GM12864 (cell line): ENCODE results near the gene TTC39A.

Experiments
- DNase-seq: peaks from one replicate; pipeline ENCODE4 v3.0.0-alpha.2; 2011; ENCODE audit warnings: low read depth
- H3K4me3 ChIP-seq: 2 replicates; pipeline ENCODE4 v1.5.1; 2011; ENCODE audit warnings: mild to moderate bottlenecking, low read depth, low read length, control low read depth
- CTCF ChIP-seq: IDR thresholded peaks from 2 replicates; pipeline ENCODE4 v1.5.1; 2011; ENCODE audit warnings: low read depth, mild to moderate bottlenecking, moderate library complexity, low read length, control low read depth, inconsistent platforms; ENCODE audit errors: missing control alignments

The TTC39A gene

GRCh38 chr1:51330331-51331201, at the start of gene TTC39A:
Gene TTC39A, minus strand, starts transcription at chr1:51330562. Its CDS starts 85 bp downstream, at chr1:51330477.
- DNase-seq: no peak
- peak within 1 kb of the TSS; percentile 34 for H3K4me3 ChIP-seq
- TF ChIP-seq CTCF: no peak

GRCh38 chr1:51378871-51379270, 48.5 kb upstream of the TTC39A start:
- no peak overlapping the region for H3K4me3 ChIP-seq
- DNase-seq: no peak
- TF ChIP-seq CTCF: no peak

- H3K4me3 ChIP-seq: no peak overlapping the region
- no peak for TF ChIP-seq CTCF
- no peak for DNase-seq
Measured at GRCh38 chr1:51373898-51374297, 43.5 kb upstream of the TTC39A start.

DNA sequence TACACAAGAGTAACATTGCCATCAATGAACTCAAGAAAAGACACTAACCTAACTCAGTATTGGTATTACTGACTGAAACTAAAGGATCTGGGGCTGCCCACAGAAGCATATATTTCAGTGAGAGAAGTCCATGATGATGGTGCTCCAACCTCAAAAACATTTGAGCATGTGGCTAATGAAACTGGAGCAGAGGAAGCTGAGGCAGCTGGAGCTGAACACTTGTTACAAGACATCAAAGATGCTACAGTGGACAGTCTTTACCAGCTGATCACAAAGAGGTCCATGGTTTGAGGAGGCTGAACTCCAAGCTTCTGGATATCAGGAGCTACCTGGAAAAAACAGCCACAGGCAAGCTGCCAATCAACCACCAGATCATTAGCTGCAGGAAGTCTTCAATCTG, 42.2 kb upstream of the TTC39A start:
- TF ChIP-seq CTCF: no peak
- DNase-seq: no peak
- H3K4me3 ChIP-seq: no peak overlapping the region

GRCh38 chr1:51369171-51369570, 38.8 kb upstream of the TTC39A start:
- no peak overlapping the region for H3K4me3 ChIP-seq
- no peak for TF ChIP-seq CTCF
- DNase-seq: no peak

GRCh38 chr1:51365774-51366173, 35.4 kb upstream of the TTC39A start:
- H3K4me3 ChIP-seq: no peak overlapping the region
- no peak for TF ChIP-seq CTCF
- no peak for DNase-seq

- H3K4me3 ChIP-seq: no peak overlapping the region
- DNase-seq: no peak
- no peak for TF ChIP-seq CTCF
Measured at GRCh38 chr1:51359879-51360278, 29.5 kb upstream of the TTC39A start.
